Left lung (tissue), 10 donors: ENCODE results near the gene PPM1N. TPM values are rescaled to one million over a fixed set of nuclear protein-coding genes. Genes with fewer than 3 reads are reported as not detected.

Source experiments
- ATAC-seq: fragments of 200-7000 bp; cut with Tn5 transposase; one replicate; pipeline ENCODE4 v1.9.1; 2020; ENCODE audit warnings: moderate library complexity
- DNase-seq, 4 donors: peaks; one replicate each; pipeline ENCODE4 v3.0.0-alpha.2; 2013 to 2020
- H3K27ac ChIP-seq, 2 donors: fragments of 200-600 bp; sonication (generic) in 1 of 2; one replicate each; pipeline versions ENCODE4 v1.5.0 to v1.8.0; 2020 to 2021
- H3K27me3 ChIP-seq, 2 donors: fragments of 200-600 bp; sonication (generic) in 1 of 2; one replicate each; pipeline versions ENCODE4 v1.5.0 to v1.8.0; 2020 to 2021
- H3K36me3 ChIP-seq, 2 donors: fragments of 200-600 bp; sonication (generic) in 1 of 2; one replicate each; pipeline versions ENCODE4 v1.5.0 to v1.8.0; 2020 to 2021
- H3K4me1 ChIP-seq, 2 donors: fragments of 200-600 bp; one replicate each; pipeline ENCODE4 v1.8.0; 2021
- H3K4me3 ChIP-seq, 2 donors: fragments of 200-600 bp; sonication (generic) in 1 of 2; one replicate each; pipeline versions ENCODE4 v1.5.0 to v1.8.0; 2020 to 2021; ENCODE audit warnings: mild to moderate bottlenecking in 1 of 2
- H3K9me3 ChIP-seq, 2 donors: fragments of 200-600 bp; sonication (generic) in 1 of 2; one replicate each; pipeline versions ENCODE4 v1.5.0 to v1.8.0; 2020 to 2021
- intact Hi-C, 2 donors: fragments of 100-400 bp; cut with DNase I; formaldehyde crosslinking; loops; one replicate each; pipeline versions ENCODE4 v1.11.2 to v1.14.2; 2022
- polyA plus RNA-seq, 6 donors: library from polyadenylated mRNA; unstranded; fragments of 120-200 nt; gene quantifications; one replicate each; pipeline ENCODE4 v1.2.1, GENCODE V29; 2013; ENCODE audit not compliant: insufficient read length in 6 of 6
- total RNA-seq, 2 donors: library from RNA; stranded (reverse); fragmentation: NEBNext Ultra II Directional; extraction: Animal tissue kit (Norgen Biotek cat#: 25700); gene quantifications; one replicate each; pipeline ENCODE4 v1.2.1, GENCODE V29; 2021
- TF ChIP-seq, protein P1 (sequence below), 2 donors: fragments of 200-600 bp; sonication (generic) in 1 of 2; IDR thresholded peaks; one replicate each; pipeline versions ENCODE4 v1.5.0 to v1.8.0; 2021; ENCODE audit warnings: antibody characterized with exemption in 2 of 2
- donor health status: DM: no; HTN: yes; CAD: no.
- donor health status: DM: no; HTN: no; CAD: no.

The PPM1N gene
- total and polyA plus RNA-seq, 8 donors = 0.17 to 2.1 (median 0.34) TPM

DNA sequence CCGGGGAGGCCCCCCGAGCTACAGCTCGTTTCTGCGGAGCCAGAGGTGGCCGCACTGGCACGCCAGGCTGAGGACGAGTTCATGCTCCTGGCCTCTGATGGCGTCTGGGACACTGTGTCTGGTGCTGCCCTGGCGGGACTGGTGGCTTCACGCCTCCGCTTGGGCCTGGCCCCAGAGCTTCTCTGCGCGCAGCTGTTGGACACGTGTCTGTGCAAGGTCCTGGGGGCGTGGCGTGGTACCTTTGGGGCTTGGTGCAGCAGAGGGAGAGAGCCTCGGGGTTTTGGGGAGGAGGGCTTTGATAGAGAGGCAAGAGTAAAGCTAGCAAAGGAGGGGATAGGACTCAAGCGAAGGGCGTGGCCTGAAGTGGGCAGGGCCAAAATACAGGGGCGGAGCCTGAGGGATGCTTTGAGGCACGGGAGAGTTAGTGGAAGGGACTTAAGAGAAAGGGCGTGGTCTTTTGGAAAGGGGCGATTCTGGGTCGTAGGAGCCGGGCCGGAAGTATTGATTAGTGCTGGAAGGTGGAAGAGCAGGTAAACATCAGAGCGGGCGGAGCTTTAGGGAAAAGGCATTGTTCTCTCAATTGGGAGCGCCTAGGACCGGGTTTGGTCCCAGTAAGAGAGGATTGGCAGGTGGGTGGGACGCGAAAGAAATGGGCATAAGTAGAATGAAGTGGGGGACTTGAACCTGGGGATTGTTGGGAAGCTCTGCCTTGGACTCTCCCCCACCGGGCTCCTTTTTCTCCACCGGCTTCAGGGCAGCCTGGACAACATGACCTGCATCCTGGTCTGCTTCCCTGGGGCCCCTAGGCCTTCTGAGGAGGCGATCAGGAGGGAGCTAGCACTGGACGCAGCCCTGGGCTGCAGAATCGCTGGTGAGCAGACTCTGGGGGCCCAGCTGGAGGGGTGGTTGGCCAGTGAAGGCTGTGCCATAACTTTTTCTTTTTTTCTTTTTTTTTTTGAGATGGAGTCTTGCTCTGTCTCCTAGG, 1.2 kb downstream of the PPM1N start:
- DNase-seq = peak in 1 of 4 donors; percentile 91
- ATAC-seq = peak; percentile 3
- Histone ChIP-seq H3K36me3 (no peaks in the 10 kb centered on the region), H3K27ac (no peak overlapping the region), H3K9me3 (no peaks in the 10 kb centered on the region), H3K27me3 (peaks cover 20 to 59% of the 10 kb centered on the region in 2 donors), H3K4me3 (peak overlapping the region in 1 of 2 donors; percentile 28), H3K4me1 (peaks cover 17 to 80% of the 10 kb centered on the region in 2 donors)
- intact Hi-C loops = no loop called here
- TF ChIP-seq, protein P1, sequence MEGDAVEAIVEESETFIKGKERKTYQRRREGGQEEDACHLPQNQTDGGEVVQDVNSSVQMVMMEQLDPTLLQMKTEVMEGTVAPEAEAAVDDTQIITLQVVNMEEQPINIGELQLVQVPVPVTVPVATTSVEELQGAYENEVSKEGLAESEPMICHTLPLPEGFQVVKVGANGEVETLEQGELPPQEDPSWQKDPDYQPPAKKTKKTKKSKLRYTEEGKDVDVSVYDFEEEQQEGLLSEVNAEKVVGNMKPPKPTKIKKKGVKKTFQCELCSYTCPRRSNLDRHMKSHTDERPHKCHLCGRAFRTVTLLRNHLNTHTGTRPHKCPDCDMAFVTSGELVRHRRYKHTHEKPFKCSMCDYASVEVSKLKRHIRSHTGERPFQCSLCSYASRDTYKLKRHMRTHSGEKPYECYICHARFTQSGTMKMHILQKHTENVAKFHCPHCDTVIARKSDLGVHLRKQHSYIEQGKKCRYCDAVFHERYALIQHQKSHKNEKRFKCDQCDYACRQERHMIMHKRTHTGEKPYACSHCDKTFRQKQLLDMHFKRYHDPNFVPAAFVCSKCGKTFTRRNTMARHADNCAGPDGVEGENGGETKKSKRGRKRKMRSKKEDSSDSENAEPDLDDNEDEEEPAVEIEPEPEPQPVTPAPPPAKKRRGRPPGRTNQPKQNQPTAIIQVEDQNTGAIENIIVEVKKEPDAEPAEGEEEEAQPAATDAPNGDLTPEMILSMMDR (IDR thresholded peaks at IDR 0.05) = no peak

DNA sequence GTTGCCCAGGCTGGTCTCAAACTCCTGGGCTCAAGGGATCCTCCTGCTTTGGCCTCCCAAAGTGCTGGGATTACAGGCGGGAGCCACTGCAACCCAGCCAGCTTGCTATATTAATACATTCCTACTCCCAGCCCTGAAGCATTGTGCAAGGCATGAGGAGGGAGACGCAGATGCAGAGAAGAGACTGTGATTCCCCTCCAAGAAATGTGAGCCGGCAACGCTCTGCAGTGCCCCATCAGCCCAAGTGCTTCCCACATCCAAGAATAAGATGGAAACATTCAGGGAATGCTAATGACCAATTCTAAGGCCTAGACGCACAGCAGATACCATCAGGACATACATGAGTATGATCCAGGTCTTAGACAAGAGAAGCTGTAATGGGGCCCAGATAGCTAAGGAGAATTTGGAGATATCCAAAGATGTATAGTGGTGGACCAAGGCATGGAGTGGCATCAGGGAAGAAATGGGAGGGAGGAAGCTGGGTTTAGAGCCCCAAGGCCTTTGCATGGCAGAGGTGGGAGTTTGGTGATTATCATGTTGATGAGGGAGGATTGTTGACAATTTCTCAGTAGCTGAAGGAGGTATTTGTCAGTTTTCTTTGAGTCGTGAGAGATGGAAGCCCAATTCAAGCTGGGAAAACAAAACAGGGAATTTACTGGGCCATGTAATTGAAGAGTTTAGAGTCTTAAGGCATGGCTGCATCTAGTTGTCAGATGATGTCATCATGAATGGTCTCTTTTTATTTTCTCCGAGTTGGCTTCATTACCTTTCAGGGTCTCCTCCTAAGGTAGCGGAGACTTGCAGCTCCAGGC, 2.9 kb downstream of the PPM1N start:
- DNase-seq = no peak
- Histone ChIP-seq H3K27me3 (peaks cover 20 to 42% of the 10 kb centered on the region in 2 donors), H3K4me3 (no peak overlapping the region), H3K36me3 (no peaks in the 10 kb centered on the region), H3K4me1 (peaks cover 17 to 91% of the 10 kb centered on the region in 2 donors), H3K9me3 (no peaks in the 10 kb centered on the region), H3K27ac (peak overlapping the region in 1 of 2 donors; percentile 86)
- ATAC-seq = no peak
- TF ChIP-seq, protein P1 (IDR thresholded peaks at IDR 0.05) = no peak
- intact Hi-C loops = no loop called here

DNA sequence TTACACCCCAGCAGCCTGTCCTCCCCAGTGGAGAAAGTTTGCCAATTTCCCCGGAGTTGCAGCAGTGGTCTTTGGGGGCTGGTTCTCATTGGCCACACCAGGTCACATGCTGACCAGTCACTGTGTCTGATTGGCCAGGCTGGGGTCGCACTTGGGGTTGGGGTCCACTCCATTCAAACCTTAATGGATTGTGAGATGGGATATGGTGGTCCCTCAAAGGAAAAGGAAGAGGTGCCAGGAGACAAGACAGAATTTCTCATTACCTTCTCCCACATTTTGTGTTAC, 3.4 kb downstream of the PPM1N start:
- Histone ChIP-seq H3K27ac (peak overlapping the region in 1 of 2 donors; percentile 86), H3K27me3 (peaks cover 20 to 37% of the 10 kb centered on the region in 2 donors), H3K9me3 (no peaks in the 10 kb centered on the region), H3K4me1 (peaks cover 17 to 88% of the 10 kb centered on the region in 2 donors), H3K4me3 (no peak overlapping the region), H3K36me3 (no peaks in the 10 kb centered on the region)
- TF ChIP-seq, protein P1 (IDR thresholded peaks at IDR 0.05) = no peak
- DNase-seq (no peak), ATAC-seq (no peak)
- intact Hi-C loops = no loop called here

DNA sequence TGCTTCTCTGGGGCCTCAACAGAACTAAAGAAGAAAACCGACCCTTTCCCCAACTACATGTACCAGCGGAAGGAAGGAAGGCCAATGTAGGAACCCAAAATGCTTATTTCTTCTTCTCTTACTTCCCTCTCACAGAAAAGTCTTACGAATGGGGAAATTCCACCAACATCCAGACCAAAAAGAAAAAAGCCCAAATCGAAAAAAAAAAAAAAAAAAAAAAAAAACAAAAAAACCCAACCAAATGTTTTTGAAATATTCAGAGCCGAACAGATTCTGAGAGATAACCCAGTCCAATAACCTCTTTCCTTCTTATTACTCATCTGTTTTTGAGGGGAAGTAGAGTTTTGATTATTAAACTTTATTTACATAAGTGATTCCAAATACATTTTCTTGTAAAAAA, 3.9 kb downstream of the PPM1N start:
- TF ChIP-seq, protein P1 (IDR thresholded peaks at IDR 0.05) = no peak
- H3K36me3 ChIP-seq = no peaks in the 10 kb centered on the region
- ATAC-seq (no peak), DNase-seq (no peak)
- intact Hi-C loops = no loop called here
- no peak overlapping the region for H3K4me3 ChIP-seq
- H3K27me3 ChIP-seq = peaks cover 20 to 37% of the 10 kb centered on the region in 2 donors
- H3K9me3 ChIP-seq = no peaks in the 10 kb centered on the region
- peaks cover 17 to 86% of the 10 kb centered on the region in 2 donors for H3K4me1 ChIP-seq
- H3K27ac ChIP-seq = peak overlapping the region in 1 of 2 donors; percentile 86

DNA sequence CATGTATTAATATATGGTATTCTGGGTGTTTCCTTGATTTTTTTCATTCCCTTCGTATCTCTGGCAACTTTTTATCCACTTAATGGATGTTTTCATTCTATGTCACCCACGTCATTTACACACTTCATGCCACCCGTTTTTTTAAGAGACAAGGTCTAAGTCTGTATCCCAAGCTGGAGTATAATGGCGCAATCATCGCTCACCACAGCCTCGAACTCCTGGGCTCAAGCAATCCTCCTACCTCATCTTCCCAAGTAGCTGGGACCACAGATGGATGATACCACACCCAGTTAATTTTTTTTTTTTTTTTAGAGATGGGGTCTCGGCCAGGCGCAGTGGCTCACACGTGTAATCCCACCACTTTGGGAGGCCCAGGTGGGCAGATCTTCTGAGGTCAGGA, 5.7 kb downstream of the PPM1N start:
- ATAC-seq (no peak), DNase-seq (no peak)
- Histone ChIP-seq H3K36me3 (no peaks in the 10 kb centered on the region), H3K9me3 (no peaks in the 10 kb centered on the region), H3K27ac (no peak overlapping the region), H3K4me3 (no peak overlapping the region), H3K27me3 (peaks cover 8 to 23% of the 10 kb centered on the region in 2 donors), H3K4me1 (peaks cover 5 to 68% of the 10 kb centered on the region in 2 donors)
- intact Hi-C loops = no loop called here
- TF ChIP-seq, protein P1 (IDR thresholded peaks at IDR 0.05) = no peak
